Activated CD4-positive, alpha-beta T cell treated with anti-CD3 and anti-CD28 coated beads for 36 hours (primary cell): ENCODE measurements around the gene GOLM1. TPM values are rescaled to one million over a fixed set of nuclear protein-coding genes. Genes with fewer than 3 reads are reported as not detected.
"Not testable (repeated sequence)": the region's sequence is repeated elsewhere in the genome, so short reads cannot be mapped to it uniquely, and the experiment has no call there.

Experiments
- ATAC-seq: fragments of 200-7000 bp; cut with Tn5 transposase; one replicate; pipeline ENCODE4 v1.10.0; 2021; ENCODE audit warnings: mild to moderate bottlenecking, moderate library complexity
- CTCF ChIA-PET: fragments of 350-600 bp; sonication (Branson Sonifier 250); formaldehyde crosslinking; loops from one replicate; lab custom pipeline; 2021; ENCODE audit warnings: antibody characterized with exemption; lab: Charles Lee
- POLR2A ChIA-PET: fragments of 350-600 bp; sonication (Branson Sonifier 250); formaldehyde crosslinking; loops from one replicate; lab custom pipeline; 2021; ENCODE audit warnings: antibody characterized with exemption, inconsistent platforms; lab: Charles Lee
- DNase-seq: peaks from one replicate; pipeline ENCODE4 v3.0.0-alpha.2; 2020
- H3K27ac Mint-ChIP-seq: one replicate; pipeline ENCODE4 v1.8.0; 2021; ENCODE audit warnings: mixed read lengths
- H3K27me3 Mint-ChIP-seq: one replicate; pipeline ENCODE4 v1.8.0; 2021; ENCODE audit warnings: mixed read lengths
- H3K36me3 Mint-ChIP-seq: one replicate; pipeline ENCODE4 v1.8.0; 2021; ENCODE audit warnings: low read depth, mixed read lengths
- H3K4me1 Mint-ChIP-seq: one replicate; pipeline ENCODE4 v1.8.0; 2021; ENCODE audit warnings: mixed read lengths
- H3K4me3 Mint-ChIP-seq: one replicate; pipeline ENCODE4 v1.8.0; 2021; ENCODE audit warnings: mild to moderate bottlenecking, moderate library complexity, mixed read lengths
- H3K9me3 Mint-ChIP-seq: one replicate; pipeline ENCODE4 v1.8.0; 2021; ENCODE audit warnings: low read depth, mixed read lengths
- intact Hi-C, 2 experiments: fragments of 100-400 bp; cut with DNase I in 1 of 2; cut with micrococcal nuclease in 1 of 2; formaldehyde crosslinking; loops; one replicate each; pipeline versions ENCODE4 v1.14.2 to v1.15.1; 2022 to 2024; cut with DNase I, micrococcal nuclease
- total RNA-seq, 2 experiments: library from RNA; stranded (reverse); gene quantifications; one replicate each; pipeline ENCODE4 v1.2.3, GENCODE V29; 2021

The GOLM1 gene
- total RNA-seq, 2 experiments from 2014 or later = 1.2 to 1.4 TPM

GRCh38 chr9:86057491-86057890 is 41.9 kb downstream of the GOLM1 start:
- CTCF ChIA-PET = no interaction called here
- ATAC-seq = no peak
- H3K36me3 Mint-ChIP-seq = no peaks in the 10 kb centered on the region

GRCh38 chr9:86054695-86055094 is 44.7 kb downstream of the GOLM1 start:
- intact Hi-C loops = no loop called here
- ChIA-PET POLR2A (no interaction called here), CTCF (no interaction called here)
- DNase-seq (no peak), ATAC-seq (no peak)
- H3K27me3 Mint-ChIP-seq = peaks cover 2% of the 10 kb centered on the region
- H3K4me3 Mint-ChIP-seq = no peak overlapping the region
- H3K27ac Mint-ChIP-seq = no peak overlapping the region
- H3K4me1 Mint-ChIP-seq = no peaks in the 10 kb centered on the region
- H3K36me3 Mint-ChIP-seq = no peaks in the 10 kb centered on the region
- no peaks in the 10 kb centered on the region for H3K9me3 Mint-ChIP-seq

More at GRCh38 chr9:86057491-86057890, 41.9 kb downstream of the GOLM1 start:
- Mint-ChIP-seq H3K4me3 (no peak overlapping the region), H3K27ac (no peak overlapping the region), H3K27me3 (peaks cover 9% of the 10 kb centered on the region), H3K4me1 (no peaks in the 10 kb centered on the region), H3K9me3 (no peaks in the 10 kb centered on the region)
- DNase-seq = no peak
- POLR2A ChIA-PET = no interaction called here
- intact Hi-C loops = no loop called here

GRCh38 chr9:86052556-86053468 is 46.5 kb downstream of the GOLM1 start:
- H3K27ac Mint-ChIP-seq = no peak overlapping the region
- no peak overlapping the region for H3K4me3 Mint-ChIP-seq
- intact Hi-C loops = no loop called here
- ChIA-PET CTCF (no interaction called here), POLR2A (no interaction called here)
- DNase-seq (no peak), ATAC-seq (no peak)
- no peaks in the 10 kb centered on the region for H3K9me3 Mint-ChIP-seq
- no peaks in the 10 kb centered on the region for H3K4me1 Mint-ChIP-seq
- peaks cover 2% of the 10 kb centered on the region for H3K27me3 Mint-ChIP-seq
- H3K36me3 Mint-ChIP-seq = no peaks in the 10 kb centered on the region

GRCh38 chr9:86048018-86048742 is 51.2 kb downstream of the GOLM1 start:
- H3K9me3 Mint-ChIP-seq, DNase-seq, ATAC-seq, H3K4me1 Mint-ChIP-seq, intact Hi-C loops, H3K27ac Mint-ChIP-seq, H3K36me3 Mint-ChIP-seq, H3K27me3 Mint-ChIP-seq, H3K4me3 Mint-ChIP-seq, CTCF ChIA-PET, POLR2A ChIA-PET: not testable (repeated sequence)

GRCh38 chr9:86047361-86047760 is 52.0 kb downstream of the GOLM1 start:
- Mint-ChIP-seq H3K4me1 (no peaks in the 10 kb centered on the region), H3K4me3 (no peak overlapping the region), H3K36me3 (no peaks in the 10 kb centered on the region), H3K27me3 (no peaks in the 10 kb centered on the region), H3K9me3 (no peaks in the 10 kb centered on the region), H3K27ac (no peak overlapping the region)
- CTCF ChIA-PET = no interaction called here
- DNase-seq (no peak), ATAC-seq (no peak)
- POLR2A ChIA-PET = no interaction called here
- intact Hi-C loops = no loop called here

- Mint-ChIP-seq H3K27me3 (no peaks in the 10 kb centered on the region), H3K4me1 (no peaks in the 10 kb centered on the region), H3K4me3 (no peak overlapping the region), H3K27ac (no peak overlapping the region), H3K9me3 (no peaks in the 10 kb centered on the region), H3K36me3 (no peaks in the 10 kb centered on the region)
- ATAC-seq = no peak
- intact Hi-C loops = no loop called here
- CTCF ChIA-PET = no interaction called here
- DNase-seq = no peak
- POLR2A ChIA-PET = no interaction called here
These were observed 52.4 kb downstream of the GOLM1 start for GRCh38 chr9:86046930-86047341.

- no peaks in the 10 kb centered on the region for H3K9me3 Mint-ChIP-seq
- ChIA-PET POLR2A (no interaction called here), CTCF (interaction anchor here (0.6 kb wide), 1 partner anchor 11 kb away, joined by 3 read pairs; no protein-coding TSS in a partner anchor)
- ATAC-seq = no peak
- no peaks in the 10 kb centered on the region for H3K27me3 Mint-ChIP-seq
- H3K4me3 Mint-ChIP-seq = no peak overlapping the region
- no peak for DNase-seq
- H3K4me1 Mint-ChIP-seq = no peaks in the 10 kb centered on the region
- H3K36me3 Mint-ChIP-seq = no peaks in the 10 kb centered on the region
- H3K27ac Mint-ChIP-seq = no peak overlapping the region
- intact Hi-C loops = no loop called here
These were observed 53.2 kb downstream of the GOLM1 start for GRCh38 chr9:86046071-86046636.

GRCh38 chr9:86045654-86046053 is 53.7 kb downstream of the GOLM1 start:
- ATAC-seq = no peak
- Mint-ChIP-seq H3K4me3 (no peak overlapping the region), H3K9me3 (no peaks in the 10 kb centered on the region)

GRCh38 chr9:86043999-86044398 is 55.4 kb downstream of the GOLM1 start:
- CTCF ChIA-PET = no interaction called here
- no peak for ATAC-seq
- Mint-ChIP-seq H3K27ac (no peak overlapping the region), H3K36me3 (no peaks in the 10 kb centered on the region), H3K4me1 (no peaks in the 10 kb centered on the region), H3K27me3 (no peaks in the 10 kb centered on the region), H3K4me3 (no peak overlapping the region), H3K9me3 (no peaks in the 10 kb centered on the region)
- POLR2A ChIA-PET = no interaction called here
- intact Hi-C loops = no loop called here
- DNase-seq = peak; percentile 30

More at GRCh38 chr9:86045654-86046053, 53.7 kb downstream of the GOLM1 start:
- DNase-seq = no peak
- Mint-ChIP-seq H3K27me3 (no peaks in the 10 kb centered on the region), H3K4me1 (no peaks in the 10 kb centered on the region), H3K36me3 (no peaks in the 10 kb centered on the region), H3K27ac (no peak overlapping the region)
- ChIA-PET POLR2A (no interaction called here), CTCF (no interaction called here)
- intact Hi-C loops = no loop called here

- H3K36me3 Mint-ChIP-seq = no peaks in the 10 kb centered on the region
- ChIA-PET POLR2A (no interaction called here), CTCF (no interaction called here)
- no peak overlapping the region for H3K27ac Mint-ChIP-seq
- no peak for ATAC-seq
- H3K9me3 Mint-ChIP-seq = peaks cover under 1% of the 10 kb centered on the region
- no peaks in the 10 kb centered on the region for H3K4me1 Mint-ChIP-seq
- H3K27me3 Mint-ChIP-seq = no peaks in the 10 kb centered on the region
- intact Hi-C loops = no loop called here
- H3K4me3 Mint-ChIP-seq = no peak overlapping the region
- no peak for DNase-seq
These were observed 55.8 kb downstream of the GOLM1 start for GRCh38 chr9:86043586-86043985.

GRCh38 chr9:86042199-86042978 is 57.0 kb downstream of the GOLM1 start:
- Mint-ChIP-seq H3K27me3 (peaks cover 2% of the 10 kb centered on the region), H3K4me1 (no peaks in the 10 kb centered on the region), H3K36me3 (no peaks in the 10 kb centered on the region), H3K9me3 (peaks cover 3% of the 10 kb centered on the region), H3K4me3 (no peak overlapping the region), H3K27ac (no peak overlapping the region)
- ChIA-PET POLR2A (no interaction called here), CTCF (interaction anchor here (0.9 kb wide), 1 partner anchor 24 kb away, joined by 3 read pairs; no protein-coding TSS in a partner anchor)
- no peak for DNase-seq
- intact Hi-C loops = no loop called here
- no peak for ATAC-seq
